Activated CD8-positive, alpha-beta T cell treated with anti-CD3 and anti-CD28 coated beads for 36 hours (primary cell): ENCODE results near the gene CALCA. TPM values are rescaled to one million over a fixed set of nuclear protein-coding genes. Genes with fewer than 3 reads are reported as not detected.

Experiments
- ATAC-seq: fragments of 200-7000 bp; cut with Tn5 transposase; one replicate; pipeline ENCODE4 v1.10.0; 2021; ENCODE audit warnings: mild to moderate bottlenecking, moderate library complexity
- CTCF ChIA-PET: fragments of 350-600 bp; sonication (Branson Sonifier 250); formaldehyde crosslinking; loops from one replicate; lab custom pipeline; 2021; ENCODE audit warnings: antibody characterized with exemption; lab: Charles Lee
- POLR2A ChIA-PET: fragments of 350-600 bp; sonication (Branson Sonifier 250); formaldehyde crosslinking; loops from one replicate; lab custom pipeline; 2021; ENCODE audit warnings: antibody characterized with exemption; lab: Charles Lee
- DNase-seq: peaks from one replicate; pipeline ENCODE4 v3.0.0-alpha.2; 2020
- H3K27ac Mint-ChIP-seq: one replicate; pipeline ENCODE4 v1.8.0; 2021; ENCODE audit warnings: mild to moderate bottlenecking, mixed read lengths
- H3K27me3 Mint-ChIP-seq: one replicate; pipeline ENCODE4 v1.8.0; 2021; ENCODE audit warnings: mixed read lengths
- H3K36me3 Mint-ChIP-seq: one replicate; pipeline ENCODE4 v1.8.0; 2021; ENCODE audit warnings: low read depth, mixed read lengths
- H3K4me1 Mint-ChIP-seq: one replicate; pipeline ENCODE4 v1.8.0; 2021; ENCODE audit warnings: low read depth, mixed read lengths
- H3K4me3 Mint-ChIP-seq: one replicate; pipeline ENCODE4 v1.8.0; 2021; ENCODE audit warnings: mild to moderate bottlenecking, moderate library complexity, mixed read lengths
- H3K9me3 Mint-ChIP-seq: one replicate; pipeline ENCODE4 v1.8.0; 2021; ENCODE audit warnings: mixed read lengths
- CTCF ChIP-seq: fragments of 200-600 bp; IDR thresholded peaks from one replicate; pipeline ENCODE4 v1.8.0; 2022; ENCODE audit warnings: antibody characterized with exemption, mild to moderate bottlenecking
- intact Hi-C: fragments of 100-400 bp; cut with micrococcal nuclease; formaldehyde crosslinking; loops from one replicate; pipeline ENCODE4 v1.10.0; 2022
- total RNA-seq, 2 experiments: library from RNA; stranded (reverse); gene quantifications; one replicate each; pipeline ENCODE4 v1.2.3, GENCODE V29; 2021

The CALCA gene, protein sequence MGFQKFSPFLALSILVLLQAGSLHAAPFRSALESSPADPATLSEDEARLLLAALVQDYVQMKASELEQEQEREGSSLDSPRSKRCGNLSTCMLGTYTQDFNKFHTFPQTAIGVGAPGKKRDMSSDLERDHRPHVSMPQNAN
- not detected for total RNA-seq

DNA sequence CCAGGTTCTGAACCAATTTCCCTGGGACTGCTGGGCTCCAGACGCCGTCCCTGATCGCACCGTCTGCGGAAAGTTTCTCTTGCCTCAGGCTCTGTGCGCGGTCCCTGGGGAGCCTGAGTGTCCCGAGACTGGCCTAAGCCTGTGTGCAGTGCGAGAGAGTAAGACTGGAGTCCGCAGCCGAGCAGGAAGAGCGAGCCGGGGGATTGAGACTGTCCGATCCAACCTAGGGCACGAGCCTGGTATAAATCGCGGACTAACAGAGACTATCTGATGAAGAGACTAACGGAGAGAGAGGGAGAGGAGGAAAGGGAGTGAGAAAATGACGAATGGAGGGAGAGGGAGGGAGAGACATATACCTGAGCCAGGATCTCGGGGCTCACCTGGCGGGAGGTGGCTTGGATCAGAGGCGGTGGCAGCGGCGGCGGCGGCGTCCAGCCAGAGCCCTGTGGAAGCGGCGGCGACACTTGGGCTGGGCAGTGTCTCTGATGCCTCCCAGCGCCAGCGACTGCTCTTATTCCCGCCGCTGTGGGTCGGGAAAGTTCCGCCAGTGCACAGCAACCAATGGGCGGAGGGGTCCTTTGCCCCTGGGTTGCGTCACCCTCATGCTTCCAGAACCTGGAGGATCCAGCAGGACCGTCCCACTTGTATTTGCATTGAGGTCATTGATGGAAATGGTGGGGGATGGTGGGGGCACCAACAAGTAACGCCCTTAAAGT is at the start of gene CALCA:
Gene CALCA (minus strand): TSS at position 487 of the 716 bp plus-strand sequence. CDS start 1,159 bp downstream, outside the sequence.
- intact Hi-C loops: loop anchor here (2.0 to 5.0 kb wide), 3 partner anchors 35 to 103 kb away; no protein-coding TSS in a partner anchor
- no peak for ATAC-seq
- DNase-seq: no peak
- Mint-ChIP-seq H3K4me1 (peaks cover 34% of the 10 kb centered on the region), H3K4me3 (peak within 1 kb of the TSS; percentile 67), H3K36me3 (no peaks in the 10 kb centered on the region), H3K9me3 (no peaks in the 10 kb centered on the region), H3K27ac (no peak within 1 kb of the TSS), H3K27me3 (peaks cover 73% of the 10 kb centered on the region)
- ChIA-PET POLR2A (interaction anchor here (0.5 kb wide), 1 partner anchor 64 kb away, joined by 3 read pairs; no protein-coding TSS in a partner anchor), CTCF (interaction anchor here (0.8 to 5.4 kb wide), 7 partner anchors 30 to 103 kb away, joined by 3 to 85 read pairs (median 7); partner anchors contain the start of gene CALCB)
- no peak for TF ChIP-seq CTCF

- DNase-seq (no peak), ATAC-seq (no peak)
- H3K36me3 Mint-ChIP-seq: no peaks in the 10 kb centered on the region
- ChIA-PET POLR2A (no interaction called here), CTCF (interaction anchor here (0.6 to 2.3 kb wide), 3 partner anchors 10 to 58 kb away, joined by 4 to 19 read pairs (median 5); no protein-coding TSS in a partner anchor)
- H3K4me1 Mint-ChIP-seq: no peaks in the 10 kb centered on the region
- H3K27me3 Mint-ChIP-seq: peaks cover 19% of the 10 kb centered on the region
- no peak for TF ChIP-seq CTCF
- H3K4me3 Mint-ChIP-seq: no peak overlapping the region
- intact Hi-C loops: no loop called here
- no peak overlapping the region for H3K27ac Mint-ChIP-seq
- H3K9me3 Mint-ChIP-seq: peaks cover 27% of the 10 kb centered on the region
Observed at GRCh38 chr11:15016200-15016599, 44.0 kb upstream of the CALCA start.

- TF ChIP-seq CTCF: no peak
- H3K27me3 Mint-ChIP-seq: peaks cover 32% of the 10 kb centered on the region
- no peak for DNase-seq
- H3K9me3 Mint-ChIP-seq: peaks cover 18% of the 10 kb centered on the region
- ChIA-PET POLR2A (no interaction called here), CTCF (interaction anchor here (1.3 to 13.0 kb wide), 3 partner anchors 37 to 104 kb away, joined by 5 to 199 read pairs (median 10); no protein-coding TSS in a partner anchor)
- ATAC-seq: no peak
- intact Hi-C loops: no loop called here
- H3K36me3 Mint-ChIP-seq: no peaks in the 10 kb centered on the region
- H3K4me3 Mint-ChIP-seq: no peak overlapping the region
- H3K4me1 Mint-ChIP-seq: no peaks in the 10 kb centered on the region
- H3K27ac Mint-ChIP-seq: no peak overlapping the region
Observed at GRCh38 chr11:15011776-15012345, 39.7 kb upstream of the CALCA start.

DNA sequence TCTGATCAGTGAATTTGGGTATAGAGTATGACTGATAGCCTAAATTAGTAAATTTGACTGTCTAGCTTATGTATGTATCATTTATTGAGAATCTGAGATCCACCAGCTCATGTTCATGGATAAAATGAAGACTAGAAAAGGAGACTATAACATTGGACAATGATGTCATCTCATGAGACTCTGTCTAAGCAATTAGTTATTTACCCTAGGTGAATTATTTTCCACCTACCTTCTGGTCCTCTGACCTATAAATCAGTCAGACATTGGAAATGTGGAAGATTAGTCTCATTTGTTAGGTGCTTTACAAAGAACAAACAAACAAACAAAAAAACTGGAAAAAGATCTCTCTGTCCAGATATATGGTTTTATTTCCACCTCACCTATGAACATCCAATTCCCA is 38.7 kb upstream of the CALCA start:
- H3K4me1 Mint-ChIP-seq: no peaks in the 10 kb centered on the region
- no peaks in the 10 kb centered on the region for H3K36me3 Mint-ChIP-seq
- ATAC-seq: no peak
- DNase-seq: no peak
- CTCF ChIA-PET: interaction anchor here (1.3 to 13.0 kb wide), 3 partner anchors 36 to 103 kb away, joined by 5 to 199 read pairs (median 7); no protein-coding TSS in a partner anchor
- intact Hi-C loops: no loop called here
- H3K9me3 Mint-ChIP-seq: peaks cover 9% of the 10 kb centered on the region
- POLR2A ChIA-PET: no interaction called here
- peaks cover 31% of the 10 kb centered on the region for H3K27me3 Mint-ChIP-seq
- TF ChIP-seq CTCF: no peak
- no peak overlapping the region for H3K4me3 Mint-ChIP-seq
- H3K27ac Mint-ChIP-seq: no peak overlapping the region
